Breast epithelium (tissue), 3 donors: ENCODE data around the gene RAPGEF1.

Experiments used
- CTCF ChIP-seq, 3 donors: fragments of 450-650 bp; IDR thresholded peaks; one replicate each; pipeline ENCODE4 v1.5.1; 2016 to 2017; ENCODE audit warnings: antibody characterized with exemption in 3 of 3, mild to moderate bottlenecking in 3 of 3, moderate library complexity in 3 of 3
- POLR2AphosphoS5 ChIP-seq, 3 donors: sonication (generic); formaldehyde crosslinking; IDR thresholded peaks; one replicate each; pipeline ENCODE4 v1.6.1; 2017; ENCODE audit warnings: antibody characterized with exemption in 3 of 3

GRCh38 chr9:131721076-131721475, 18.8 kb downstream of the RAPGEF1 start:
- TF ChIP-seq CTCF (IDR thresholded peaks at IDR 0.05) (no peak), POLR2AphosphoS5 (IDR thresholded peaks at IDR 0.05) (no peak)
